Heart left ventricle (tissue), 16 donors: ENCODE results near the gene CORO6. TPM values are rescaled to one million over a fixed set of nuclear protein-coding genes. Genes with fewer than 3 reads are reported as not detected.

Source experiments
- ATAC-seq, 4 donors: fragments of 200-7000 bp; cut with Tn5 transposase; one replicate each; pipeline ENCODE4 v1.9.1; 2020 to 2022; ENCODE audit warnings: moderate library complexity in 4 of 4, mild to moderate bottlenecking in 3 of 4, moderate number of reproducible peaks in 1 of 4
- DNase-seq, 5 donors: peaks; one replicate each; pipeline ENCODE4 v3.0.0-alpha.2; 2020
- H3K27ac ChIP-seq, 12 donors: fragments of 200-600 bp; sonication (generic) in 4 of 12; one replicate each; pipeline versions ENCODE4 v1.5.0 to v1.8.0; 2016 to 2022; ENCODE audit warnings: mild to moderate bottlenecking in 2 of 12
- H3K27me3 ChIP-seq, 9 donors: fragments of 200-600 bp; sonication (generic) in 2 of 9; one replicate each; pipeline versions ENCODE4 v1.5.1 to v1.8.0; 2016 to 2022; ENCODE audit warnings: mild to moderate bottlenecking in 3 of 9
- H3K36me3 ChIP-seq, 9 donors: fragments of 200-600 bp; sonication (generic) in 2 of 9; one replicate each; pipeline versions ENCODE4 v1.5.0 to v1.8.0; 2018 to 2022; ENCODE audit warnings: mild to moderate bottlenecking in 2 of 9
- H3K4me1 ChIP-seq, 12 donors: fragments of 200-600 bp; sonication (generic) in 4 of 12; one replicate each; pipeline versions ENCODE4 v1.5.0 to v1.8.0; 2016 to 2022; ENCODE audit warnings: mild to moderate bottlenecking in 3 of 12
- H3K4me3 ChIP-seq, 12 donors: fragments of 200-600 bp; sonication (generic) in 4 of 12; one replicate each; pipeline versions ENCODE4 v1.5.0 to v1.8.0; 2017 to 2022; ENCODE audit warnings: mild to moderate bottlenecking in 9 of 12, moderate library complexity in 4 of 12
- H3K9me3 ChIP-seq, 12 donors: fragments of 200-600 bp; sonication (generic) in 4 of 12; one replicate each; pipeline versions ENCODE4 v1.5.0 to v1.8.0; 2016 to 2022; ENCODE audit warnings: mild to moderate bottlenecking in 1 of 12
- CTCF ChIP-seq, 12 donors: fragments of 200-600 bp; sonication (generic) in 4 of 12; IDR thresholded peaks; one replicate each; pipeline versions ENCODE4 v1.5.0 to v1.8.0; 2018 to 2022; ENCODE audit warnings: antibody characterized with exemption in 12 of 12, mild to moderate bottlenecking in 5 of 12
- POLR2A ChIP-seq, 2 donors: fragments of 450-650 bp; IDR thresholded peaks; one replicate each; pipeline ENCODE4 v1.6.1; 2017; ENCODE audit warnings: antibody characterized with exemption in 2 of 2, mild to moderate bottlenecking in 2 of 2, moderate library complexity in 2 of 2
- WGBS, 4 donors: extraction: QIAGEN DNeasy Blood & Tissue Kit in 2 of 4; methylation state at CpG; one replicate each; pipeline versions ENCODE4 v1.1.5 to v1.1.7; 2013 to 2018; 5-methylcytosine and 5-hydroxymethylcytosine counted together
- intact Hi-C, 10 donors: fragments of 100-400 bp; cut with DNase I; formaldehyde crosslinking; loops; one replicate each; pipeline versions ENCODE4 v1.11.1 to v1.14.2; 2022
- polyA plus RNA-seq, 2 donors: library from polyadenylated mRNA; stranded (reverse); fragments of 200-250 nt; gene quantifications; one replicate each; pipeline ENCODE4 v1.2.3, GENCODE V29; 2013
- total RNA-seq, 9 donors: library from RNA; depleted of rRNA in 2 of 9; stranded (reverse); fragments of >200 nt in 2 of 9; fragmentation: NEBNext Ultra II Directional in 3 of 9; extraction: Animal tissue kit (Norgen Biotek cat#: 25700) in 3 of 9; gene quantifications; one replicate each; pipeline versions ENCODE4 v1.1.0 to v1.2.4, GENCODE V29; 2016 to 2023
- donor health status: ischemic (EF 13 %, LVEDD 7.1; RV severe dilation, severe dysfunction).
- donor health status: healthy with polysubstance abuse.
- donor health status: DM: no; HTN: yes; CAD: no.
- donor health status: DM: no; HTN: no; CAD: no.
- donor health status: ischemic (EF 25% LVEDD 6.9; RV normal size, moderate dysfunction).
- donor health status: ischemic (EF 25% LVEDD 5.7; RV mildly dilated, moderate dysfunction).
- donor health status: healthy.
- donor health status: DM: yes; HTN: yes; CAD: no.
- donor health status: ischemic (EF 35%, LVEDD 5.7; RV mildly dilated, moderate dysfunction).
- donor health status: nonischemic (EF 11% LVEDD 7.7; RV severe dilation, severe dysfunction).
- donor health status: DM: yes; HTN: yes; CAD: no.
- donor health status: PGD.
- donor health status: ischemic (EF 29% LVEDD 5.4; RV normal size, mild dysfunction).
- donor health status: nonischemic (EF 23%, LVEDD 6.1; RV moderate dilation, normal function).

Gene CORO6
- total and polyA plus RNA-seq, 11 donors, result 50.7 to 115 (median 95.5) TPM

- Histone ChIP-seq H3K9me3 (no peaks in the 10 kb centered on the region), H3K4me1 (peaks cover 6 to 93% (median 72%) of the 10 kb centered on the region in 12 donors), H3K36me3 (peaks cover 0 to 10% (median 0%) of the 10 kb centered on the region in 9 donors), H3K4me3 (peak overlapping the region in 9 of 12 donors; percentile 27 to 61 (median 43)), H3K27ac (no peak overlapping the region), H3K27me3 (no peaks in the 10 kb centered on the region)
- TF ChIP-seq CTCF (IDR thresholded peaks at IDR 0.05) (peak in 10 of 12 donors; percentile 17 to 56 (median 38)), POLR2A (IDR thresholded peaks at IDR 0.05) (no peak)
- DNase-seq, result peak in 4 of 5 donors; percentile 64 to 89 (median 71)
- 25 to 57% (median 34%) methylated on average over 15 to 16 of the region's 16 CpGs for WGBS, 4 donors
- intact Hi-C loops, result loop anchor here in 1 of 10 donors (5.0 kb wide), 2 partner anchors 35 to 160 kb away; no protein-coding TSS in a partner anchor
- no peak for ATAC-seq
Observed at GRCh38 chr17:29617125-29617480, 5.6 kb downstream of the CORO6 start.

DNA sequence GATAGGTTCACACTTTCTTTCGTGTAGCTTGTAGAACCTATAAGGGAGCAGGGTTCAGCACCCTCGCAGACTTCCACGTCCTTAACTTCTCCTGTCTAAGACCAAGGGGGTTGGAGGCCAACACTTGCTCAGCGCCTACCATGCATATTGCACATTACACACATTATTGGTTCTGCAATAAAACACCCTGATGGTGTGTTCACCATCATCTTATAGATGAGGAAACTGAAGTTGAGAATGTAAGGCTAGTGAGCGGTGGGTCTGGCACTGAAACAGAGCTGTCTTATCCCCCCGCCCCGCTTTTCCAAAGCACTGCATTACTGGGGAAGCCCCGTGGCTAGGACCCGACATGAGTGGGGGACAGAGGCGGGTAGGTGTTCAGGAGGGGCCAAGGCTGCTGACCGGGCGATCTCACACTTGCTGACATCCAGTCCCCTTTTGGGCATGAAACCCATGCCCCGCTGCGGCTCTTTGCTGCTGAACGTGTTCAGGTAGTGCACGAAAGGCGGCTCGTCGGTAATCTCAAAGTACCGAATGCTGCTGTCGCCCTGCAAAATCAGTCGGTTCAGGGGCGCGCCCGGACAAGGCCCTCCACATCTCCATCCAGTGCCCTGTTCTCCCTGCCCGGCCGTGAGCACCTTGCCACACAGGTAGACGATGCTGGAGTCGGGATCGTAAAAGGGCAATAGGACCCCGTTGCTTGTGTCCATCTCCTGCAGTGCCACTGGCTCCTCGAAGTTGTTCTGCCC, 6.2 kb downstream of the CORO6 start:
- no peak for ATAC-seq
- H3K4me1 ChIP-seq, result peaks cover 6 to 87% (median 68%) of the 10 kb centered on the region in 12 donors
- H3K27me3 ChIP-seq, result no peaks in the 10 kb centered on the region
- TF ChIP-seq CTCF (IDR thresholded peaks at IDR 0.05) (no peak), POLR2A (IDR thresholded peaks at IDR 0.05) (no peak)
- 63 to 71% (median 67%) methylated on average over 21 to 32 of the region's 32 CpGs for WGBS, 4 donors
- H3K9me3 ChIP-seq, result no peaks in the 10 kb centered on the region
- intact Hi-C loops, result loop anchor here in 1 of 10 donors (5.0 kb wide), 2 partner anchors 34 to 161 kb away; no protein-coding TSS in a partner anchor
- DNase-seq, result peak in 1 of 5 donors; percentile 31
- H3K4me3 ChIP-seq, result peak overlapping the region in 11 of 12 donors; percentile 29 to 61 (median 48)
- H3K27ac ChIP-seq, result peak overlapping the region in 2 of 12 donors; percentile 44 to 51
- H3K36me3 ChIP-seq, result peaks cover 0 to 10% (median 0%) of the 10 kb centered on the region in 9 donors

- intact Hi-C loops, result loop anchor here in 2 of 10 donors (2.0 to 5.0 kb wide), 3 partner anchors 23 to 162 kb away; partner anchors contain the start of gene ANKRD13B (in 1 of the 2)
Observed at GRCh38 chr17:29615492-29616299, 7.0 kb downstream of the CORO6 start.

More at GRCh38 chr17:29615492-29616299, 7.0 kb downstream of the CORO6 start:
- peaks cover 6 to 79% (median 63%) of the 10 kb centered on the region in 12 donors for H3K4me1 ChIP-seq
- H3K27ac ChIP-seq, result peak overlapping the region in 7 of 12 donors; percentile 30 to 53 (median 41)
- H3K36me3 ChIP-seq, result peaks cover 0 to 10% (median 0%) of the 10 kb centered on the region in 9 donors
- ATAC-seq (peak; percentile 32 to 64 (median 62)), DNase-seq (peak; percentile 84 to 91 (median 87))
- H3K9me3 ChIP-seq, result no peaks in the 10 kb centered on the region
- H3K27me3 ChIP-seq, result no peaks in the 10 kb centered on the region
- TF ChIP-seq POLR2A (IDR thresholded peaks at IDR 0.05) (peak in 1 of 2 donors; percentile 64), CTCF (IDR thresholded peaks at IDR 0.05) (peak in 1 of 12 donors; percentile 18)
- 21 to 38% (median 28%) methylated on average over 41 to 74 of the region's 74 CpGs for WGBS, 4 donors
- H3K4me3 ChIP-seq, result peak overlapping the region in 11 of 12 donors; percentile 29 to 61 (median 48)
